Measurements from ENCODE around the gene ARID1A. TPM values are rescaled to one million over a fixed set of nuclear protein-coding genes. Genes with fewer than 3 reads are reported as not detected.

ARID1A gene
- total RNA-seq, 1 donor = 22.8 TPM

- H3K27me3 ChIP-seq (ENCODE audit: insufficient read depth, low read length) = no peaks in the 10 kb centered on the region
- peak; percentile 97 for DNase-seq (ENCODE audit: insufficient read length, low spot score, missing footprints)
- TF ChIP-seq CTCF (IDR thresholded peaks at IDR 0.05; ENCODE audit: extremely low read depth, low read depth, low read length) = peak; percentile 98
- peak overlapping the region; percentile 76 for H3K4me3 ChIP-seq (ENCODE audit: insufficient read depth, low read length)
- H2AFZ ChIP-seq (ENCODE audit: low read length) = peak overlapping the region; percentile 5
- H3K27ac ChIP-seq (ENCODE audit: low read depth, low read length) = peak overlapping the region; percentile 98
- H3K9me3 ChIP-seq (ENCODE audit: low read depth, low read length) = no peaks in the 10 kb centered on the region
- H4K20me1 ChIP-seq (ENCODE audit: insufficient read depth, low read length) = no peaks in the 10 kb centered on the region
- H3K4me1 ChIP-seq (ENCODE audit: insufficient read depth, low read length) = peaks cover 52% of the 10 kb centered on the region
- H3K79me2 ChIP-seq (ENCODE audit: insufficient read depth, low read length) = no peaks in the 10 kb centered on the region
- H3K4me2 ChIP-seq (ENCODE audit: insufficient read depth, low read length) = peak overlapping the region; percentile 80
- H3K36me3 ChIP-seq (ENCODE audit: insufficient read depth, low read length) = peaks cover 2% of the 10 kb centered on the region
These were observed 93.2 kb downstream of the ARID1A start for GRCh38 chr1:26788836-26789611.

DNA sequence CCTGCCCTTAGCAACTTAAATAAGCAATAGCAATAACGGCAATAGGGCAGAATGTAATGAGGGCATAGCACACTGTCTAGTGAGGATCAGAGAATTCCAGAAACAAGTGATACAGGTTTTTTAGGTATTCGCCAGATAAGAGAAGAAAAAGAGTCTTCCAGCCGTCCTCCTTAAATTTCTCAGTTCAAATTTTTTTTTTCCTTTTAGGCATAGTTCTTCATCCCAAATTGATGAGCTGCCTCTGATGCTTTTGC is 93.7 kb downstream of the ARID1A start:
- Histone ChIP-seq H3K4me1 (ENCODE audit: insufficient read depth, low read length) (peaks cover 47% of the 10 kb centered on the region), H3K79me2 (ENCODE audit: insufficient read depth, low read length) (no peaks in the 10 kb centered on the region), H3K4me3 (ENCODE audit: insufficient read depth, low read length) (no peak overlapping the region), H2AFZ (ENCODE audit: low read length) (no peak overlapping the region), H3K27ac (ENCODE audit: low read depth, low read length) (peak overlapping the region; percentile 98), H3K4me2 (ENCODE audit: insufficient read depth, low read length) (no peak overlapping the region), H3K9me3 (ENCODE audit: low read depth, low read length) (no peaks in the 10 kb centered on the region), H3K27me3 (ENCODE audit: insufficient read depth, low read length) (no peaks in the 10 kb centered on the region), H3K36me3 (ENCODE audit: insufficient read depth, low read length) (peaks cover 7% of the 10 kb centered on the region), H4K20me1 (ENCODE audit: insufficient read depth, low read length) (no peaks in the 10 kb centered on the region)
- no peak for TF ChIP-seq CTCF (IDR thresholded peaks at IDR 0.05; ENCODE audit: extremely low read depth, low read depth, low read length)
- DNase-seq (ENCODE audit: insufficient read length, low spot score, missing footprints) = no peak

DNA sequence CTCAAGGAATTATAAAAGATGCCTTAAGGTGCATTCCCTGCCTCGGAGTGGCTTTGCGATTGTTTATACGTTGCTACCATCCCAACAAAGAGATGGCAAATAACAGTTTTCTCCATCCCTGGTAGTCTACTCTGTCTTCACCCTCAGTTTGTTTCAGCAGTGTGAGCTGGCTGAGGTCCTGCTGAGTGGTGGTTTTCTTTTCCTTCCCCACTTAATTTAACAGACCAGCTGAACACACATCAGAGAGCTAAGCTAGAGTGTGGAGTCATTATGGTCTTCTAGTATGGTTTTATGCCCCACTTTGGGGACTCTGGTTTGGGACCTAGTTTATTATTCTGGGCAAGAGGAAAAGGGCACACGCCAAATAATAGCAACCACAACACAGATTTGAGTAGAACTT is 94.1 kb downstream of the ARID1A start:
- no peak for TF ChIP-seq CTCF (IDR thresholded peaks at IDR 0.05; ENCODE audit: extremely low read depth, low read depth, low read length)
- peaks cover 44% of the 10 kb centered on the region for H3K4me1 ChIP-seq (ENCODE audit: insufficient read depth, low read length)

DNA sequence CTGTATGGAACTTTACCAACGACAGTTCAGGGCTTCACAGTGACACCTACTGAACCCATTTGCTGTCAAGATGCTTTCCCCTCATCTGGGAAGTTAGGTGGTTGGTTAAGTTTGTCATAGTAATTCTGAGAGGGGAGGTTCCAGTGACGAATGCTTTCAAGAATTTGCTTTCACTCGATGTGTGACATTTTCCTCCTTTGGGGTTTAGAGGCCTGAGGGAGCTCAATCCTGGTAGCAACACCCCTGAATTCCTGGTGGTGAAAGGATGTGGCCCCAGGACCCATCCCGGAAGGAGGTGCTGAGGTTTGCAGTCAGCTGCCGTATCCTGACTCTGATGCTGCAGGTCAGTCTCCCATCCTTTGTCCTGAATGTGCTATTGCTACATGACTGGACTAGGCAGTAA is 94.7 kb downstream of the ARID1A start:
- no peak for TF ChIP-seq CTCF (IDR thresholded peaks at IDR 0.05; ENCODE audit: extremely low read depth, low read depth, low read length)
- Histone ChIP-seq H2AFZ (ENCODE audit: low read length) (no peak overlapping the region), H3K27ac (ENCODE audit: low read depth, low read length) (peak overlapping the region; percentile 11), H3K79me2 (ENCODE audit: insufficient read depth, low read length) (no peaks in the 10 kb centered on the region), H3K4me1 (ENCODE audit: insufficient read depth, low read length) (peaks cover 42% of the 10 kb centered on the region), H3K9me3 (ENCODE audit: low read depth, low read length) (no peaks in the 10 kb centered on the region), H3K4me2 (ENCODE audit: insufficient read depth, low read length) (no peak overlapping the region), H3K36me3 (ENCODE audit: insufficient read depth, low read length) (peaks cover 14% of the 10 kb centered on the region), H4K20me1 (ENCODE audit: insufficient read depth, low read length) (no peaks in the 10 kb centered on the region), H3K27me3 (ENCODE audit: insufficient read depth, low read length) (no peaks in the 10 kb centered on the region), H3K4me3 (ENCODE audit: insufficient read depth, low read length) (no peak overlapping the region)
- DNase-seq (ENCODE audit: insufficient read length, low spot score, missing footprints) = no peak

More for the DNA sequence above, 94.1 kb downstream of the ARID1A start:
- Histone ChIP-seq H4K20me1 (ENCODE audit: insufficient read depth, low read length) (no peaks in the 10 kb centered on the region), H3K36me3 (ENCODE audit: insufficient read depth, low read length) (peaks cover 11% of the 10 kb centered on the region), H3K27me3 (ENCODE audit: insufficient read depth, low read length) (no peaks in the 10 kb centered on the region), H3K79me2 (ENCODE audit: insufficient read depth, low read length) (no peaks in the 10 kb centered on the region), H3K4me2 (ENCODE audit: insufficient read depth, low read length) (no peak overlapping the region), H2AFZ (ENCODE audit: low read length) (no peak overlapping the region), H3K4me3 (ENCODE audit: insufficient read depth, low read length) (no peak overlapping the region), H3K9me3 (ENCODE audit: low read depth, low read length) (no peaks in the 10 kb centered on the region), H3K27ac (ENCODE audit: low read depth, low read length) (no peak overlapping the region)
- DNase-seq (ENCODE audit: insufficient read length, low spot score, missing footprints) = no peak

Measured in osteoblast (primary cell).